A549 (cell line): ENCODE measurements around the gene SLC24A2.

Source experiments
- CEBPB ChIP-seq, 2 experiments: fragments of >200 bp in 1 of 2; sonication (Bioruptor Twin) in 1 of 2; formaldehyde crosslinking in 1 of 2; IDR thresholded peaks; 2 replicates each; pipeline ENCODE4 v1.6.1; 2012 to 2016
- CHD2 ChIP-seq: fragments of 150-350 bp; IDR thresholded peaks from 2 replicates; pipeline ENCODE4 v1.6.1; 2014; ENCODE audit warnings: low read length; ENCODE audit not compliant: partially characterized antibody
- CTCF ChIP-seq: fragments of >200 bp; sonication (Bioruptor Twin); formaldehyde crosslinking; IDR thresholded peaks from 3 replicates; pipeline ENCODE4 v1.5.1; 2016
- EP300 ChIP-seq, 2 experiments: fragments of >200 bp; sonication (Bioruptor Twin); formaldehyde crosslinking; IDR thresholded peaks; 2 replicates in 1 of 2; 3 replicates in 1 of 2; pipeline ENCODE4 v1.6.1; 2016 to 2017
- ESRRA ChIP-seq: fragments of 150-350 bp; IDR thresholded peaks from 2 replicates; pipeline ENCODE4 v1.6.1; 2014; ENCODE audit warnings: mild to moderate bottlenecking, low read length, borderline replicate concordance
- JUN ChIP-seq, 2 experiments: fragments of >200 bp; sonication (Bioruptor Twin); formaldehyde crosslinking; IDR thresholded peaks; 2 replicates in 1 of 2; 3 replicates in 1 of 2; pipeline ENCODE4 v1.6.1; 2016 to 2017
- MAFK ChIP-seq: fragments of 450-650 bp; IDR thresholded peaks from 2 replicates; pipeline ENCODE4 v1.6.1; 2014; ENCODE audit not compliant: partially characterized antibody
- MAZ ChIP-seq: fragments of 150-350 bp; IDR thresholded peaks from 2 replicates; pipeline ENCODE4 v1.6.1; 2014; ENCODE audit warnings: antibody characterized with exemption, low read depth, low read length, borderline replicate concordance
- MYC ChIP-seq: IDR thresholded peaks from 2 replicates; pipeline ENCODE4 v1.6.1; 2012; ENCODE audit warnings: mild to moderate bottlenecking, inconsistent platforms, low read length, improper control_type of control experiment, borderline replicate concordance
- POLR2A ChIP-seq: IDR thresholded peaks from 2 replicates; pipeline ENCODE4 v1.6.1; 2012; ENCODE audit warnings: mild to moderate bottlenecking, low read length
- RAD21 ChIP-seq, 2 experiments: fragments of >200 bp in 1 of 2; sonication (Bioruptor Twin) in 1 of 2; formaldehyde crosslinking in 1 of 2; IDR thresholded peaks in 1 of 2; conservative IDR thresholded peaks in 1 of 2; 2 replicates in 1 of 2; 3 replicates in 1 of 2; pipeline ENCODE4 v1.6.1; 2012 to 2018; ENCODE audit warnings: inconsistent platforms in 1 of 2

- TF ChIP-seq JUN (IDR thresholded peaks at IDR 0.05) (no peak), MYC (no peak), MAZ (no peak), CTCF (no peak), EP300 (IDR thresholded peaks at IDR 0.05) (no peak), POLR2A (no peak), RAD21 (conservative IDR thresholded peaks at IDR 0.05 in 1 of 2, IDR thresholded peaks at IDR 0.05 in 1 of 2) (no peak), MAFK (no peak), CHD2 (no peak), CEBPB (IDR thresholded peaks at IDR 0.05) (no peak), ESRRA (no peak)
Measured at GRCh38 chr9:19769213-19769612, 19.6 kb downstream of the SLC24A2 start.
